Suppressor macrophage treated with lipopolysaccharide for 1 hour (primary cell): ENCODE measurements around the gene GPSM1.
A peak's percentile ranks its signal among the peaks of the same experiment; 100 is the strongest.
"Not testable (repeated sequence)": the region's sequence is repeated elsewhere in the genome, so short reads cannot be mapped to it uniquely, and the experiment has no call there.

Source experiments
- DNase-seq, 3 donors: peaks; one replicate each; pipeline ENCODE4 v3.0.0-alpha.2; 2020 to 2022

GPSM1 gene

DNA sequence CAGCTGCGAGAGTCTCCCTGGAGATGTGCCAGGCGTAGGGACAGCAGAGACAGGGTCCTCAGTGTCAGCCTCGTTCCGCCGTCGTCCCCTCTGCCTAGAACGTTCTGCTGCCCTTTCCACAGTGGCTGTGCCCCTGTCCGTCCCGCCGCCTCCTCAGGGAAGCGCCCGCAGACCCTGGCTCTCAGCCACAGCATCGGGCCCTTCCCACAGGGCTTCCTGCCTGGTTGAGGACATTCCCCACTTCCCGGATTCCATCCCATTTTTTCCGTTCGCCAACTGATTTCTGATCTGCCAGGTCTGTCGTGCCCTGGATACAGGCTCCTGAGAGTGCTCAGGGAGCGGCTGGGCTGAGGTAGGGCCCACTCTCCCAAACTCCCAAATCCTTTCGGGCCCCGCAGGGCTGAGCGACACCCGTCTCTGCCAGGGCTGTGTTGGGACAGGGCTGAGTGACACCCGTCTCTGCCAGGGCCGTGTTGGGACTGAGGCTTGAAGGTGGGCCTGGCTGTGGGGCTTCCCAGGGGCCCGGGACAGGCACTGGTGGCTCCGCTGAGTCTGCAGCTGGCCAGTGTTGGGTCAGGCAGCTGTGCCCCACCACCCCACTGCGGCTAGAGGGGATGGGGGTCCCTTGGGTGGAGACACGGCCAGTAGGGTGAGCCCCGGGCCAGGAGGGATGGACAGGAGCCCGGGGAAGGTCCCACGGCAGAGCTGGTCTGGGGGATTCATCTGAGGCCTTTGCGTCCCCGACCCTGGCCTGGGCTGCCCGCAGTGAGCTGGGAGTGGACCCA lies 20.3 kb downstream of the GPSM1 start:
- DNase-seq: no peak

DNA sequence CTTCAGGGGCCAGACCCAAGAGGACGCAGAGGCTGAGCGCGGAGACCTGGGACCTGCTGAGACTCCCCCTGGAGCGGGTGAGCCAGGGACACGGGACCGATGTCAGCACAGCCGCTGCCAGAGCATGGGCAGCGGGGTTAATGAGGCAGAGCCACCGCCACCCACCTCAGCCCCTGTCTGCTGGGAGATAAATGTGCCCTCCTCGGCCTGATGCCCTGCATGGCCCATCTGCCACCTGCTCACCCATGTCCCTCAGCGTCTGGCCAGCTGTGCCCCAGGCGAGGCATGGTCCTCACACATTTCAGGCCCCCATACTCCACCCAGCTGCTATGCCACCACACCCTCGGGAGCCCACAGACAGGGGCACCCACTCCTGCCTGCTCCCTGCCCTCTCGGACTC lies 21.4 kb downstream of the GPSM1 start:
- no peak for DNase-seq

DNA sequence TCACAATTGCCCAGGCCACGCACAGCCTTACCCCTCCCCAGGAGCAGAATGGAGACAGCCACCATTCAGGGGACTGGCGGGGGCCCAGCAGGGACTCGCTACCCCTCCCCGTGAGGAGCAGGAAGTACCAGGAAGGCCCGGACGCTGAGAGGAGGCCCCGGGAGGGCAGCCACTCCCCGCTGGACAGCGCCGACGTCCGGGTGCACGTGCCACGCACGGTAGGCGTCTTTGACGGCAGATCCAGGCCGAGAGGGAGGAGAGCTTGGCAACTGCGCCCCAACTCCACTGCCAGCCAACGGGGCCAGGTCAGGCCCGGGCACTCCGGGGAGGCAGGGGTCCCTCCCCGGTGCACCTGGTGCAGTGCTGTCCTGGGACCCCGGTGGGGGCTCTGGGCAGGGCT lies 22.2 kb downstream of the GPSM1 start:
- no peak for DNase-seq

DNA sequence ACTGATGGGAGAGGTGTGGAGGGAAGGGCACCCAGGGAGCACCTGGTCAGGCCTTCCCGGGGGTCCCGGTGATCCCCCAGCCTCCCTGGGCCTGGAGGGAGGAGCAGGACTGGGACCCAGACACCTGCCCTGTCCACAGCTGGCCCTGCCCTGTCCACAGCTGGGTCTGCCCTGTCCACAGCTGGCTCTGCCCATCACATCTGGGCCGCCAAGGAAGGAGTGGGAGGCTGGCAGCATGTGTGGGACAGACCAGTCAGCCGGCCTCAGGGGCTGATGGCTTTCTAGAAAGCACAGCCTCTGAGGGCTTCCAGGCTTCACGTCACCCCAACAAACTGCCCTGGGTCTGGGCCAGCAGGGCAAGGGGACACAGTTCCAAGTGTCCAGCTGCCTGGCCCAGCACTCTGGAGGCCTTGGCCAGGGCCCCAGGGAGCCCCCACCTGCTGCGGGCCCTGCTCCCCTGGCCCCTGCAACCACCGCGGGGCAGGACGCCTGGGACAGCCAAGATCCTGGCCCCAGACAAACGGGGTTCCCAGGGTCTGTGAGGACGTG lies 24.0 kb downstream of the GPSM1 start:
- DNase-seq: no peak

DNA sequence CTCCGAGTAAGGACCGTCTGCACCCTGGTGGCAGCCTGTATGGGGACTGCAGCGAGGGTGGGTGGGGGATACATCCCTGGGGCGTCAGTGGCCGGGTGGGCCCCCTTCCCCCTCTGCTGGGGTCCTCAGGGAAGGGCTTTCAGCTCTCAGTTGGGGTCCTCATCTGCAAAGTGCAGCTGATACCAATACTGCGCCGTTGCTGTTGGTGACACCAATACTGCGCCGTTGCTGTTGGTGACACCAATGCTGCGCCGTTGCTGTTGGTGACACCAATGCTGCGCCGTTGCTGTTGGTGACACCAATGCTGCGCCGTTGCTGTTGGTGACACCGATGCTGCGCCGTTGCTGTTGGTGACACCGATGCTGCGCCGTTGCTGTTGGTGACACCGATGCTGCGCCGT lies 24.5 kb downstream of the GPSM1 start:
- not testable (repeated sequence) for DNase-seq

DNA sequence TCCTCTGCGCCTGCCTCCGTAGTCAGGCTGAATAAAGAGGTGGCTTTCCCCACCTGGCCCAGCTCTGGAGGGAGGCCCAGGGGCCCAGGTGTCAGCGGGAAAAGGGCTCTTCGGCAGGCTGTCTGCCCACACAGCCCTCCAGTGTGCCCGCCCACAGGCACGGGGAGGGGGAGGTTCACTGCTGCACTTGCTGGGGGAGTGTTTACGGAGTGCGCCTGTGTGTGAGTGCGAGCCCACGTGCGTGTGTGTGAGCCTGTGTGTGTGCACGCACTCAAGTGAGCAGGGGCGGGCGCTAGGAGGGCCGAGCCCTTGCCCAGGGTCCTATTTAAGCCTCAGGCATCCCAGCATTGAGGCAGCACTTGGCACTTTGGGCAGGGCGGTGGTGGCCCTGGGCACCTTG lies 25.3 kb downstream of the GPSM1 start:
- DNase-seq: no peak

DNA sequence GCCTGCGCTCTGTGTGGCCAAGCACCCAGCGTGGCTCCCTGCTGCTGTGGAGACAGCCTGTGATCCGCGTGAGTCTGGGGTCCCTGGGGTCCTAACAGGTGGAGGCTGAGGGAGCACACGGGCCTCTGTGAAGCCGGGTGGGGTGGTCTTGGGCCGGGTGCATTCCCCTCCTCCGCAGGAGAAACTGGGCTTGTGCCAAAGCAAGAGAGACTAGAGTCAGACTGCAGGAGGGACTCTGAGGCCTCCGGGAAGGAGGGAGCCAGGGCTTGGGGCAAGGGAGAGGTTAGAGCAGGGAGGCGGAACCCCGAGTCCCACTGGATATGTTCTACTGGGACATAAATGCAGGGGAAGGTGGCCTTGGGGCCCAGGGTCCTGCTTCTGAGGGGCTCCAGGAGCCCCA lies 25.7 kb downstream of the GPSM1 start:
- no peak for DNase-seq

DNA sequence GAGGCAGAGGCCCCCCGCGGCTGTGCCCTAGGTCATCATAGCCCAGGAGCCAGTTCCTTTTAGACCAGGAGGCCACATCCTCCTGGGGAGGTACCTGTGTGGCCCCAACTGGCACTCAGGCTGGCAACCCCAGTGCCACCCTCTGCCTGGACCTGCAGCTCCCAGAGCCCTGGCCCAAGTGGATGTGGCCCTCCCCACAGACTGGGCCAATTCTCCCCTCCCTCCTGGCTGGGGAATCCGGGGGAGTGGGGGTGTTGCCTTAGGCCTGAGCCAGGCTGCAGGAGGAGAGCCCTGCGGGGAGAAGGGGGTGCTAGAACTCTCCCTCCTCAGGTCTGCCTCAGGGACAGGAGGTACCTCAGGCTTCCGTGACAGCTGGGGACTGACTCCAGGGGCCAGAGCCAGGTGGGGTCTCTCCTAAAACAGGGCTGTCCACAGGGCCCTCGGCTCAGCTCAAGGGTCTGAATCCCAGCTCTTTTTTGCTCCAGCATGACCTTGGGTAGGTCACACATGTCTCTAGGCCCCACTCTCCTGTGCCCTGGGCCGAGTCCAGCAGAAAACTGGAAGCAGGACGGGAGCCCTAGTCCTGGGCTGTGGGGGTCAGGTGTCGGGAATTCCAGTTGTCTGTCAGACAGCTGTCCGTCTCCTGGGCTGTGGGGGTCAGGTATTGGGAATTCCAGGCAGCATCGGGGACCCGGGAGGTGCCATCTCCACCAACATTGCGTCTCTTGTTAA lies 26.6 kb downstream of the GPSM1 start:
- DNase-seq: no peak

DNA sequence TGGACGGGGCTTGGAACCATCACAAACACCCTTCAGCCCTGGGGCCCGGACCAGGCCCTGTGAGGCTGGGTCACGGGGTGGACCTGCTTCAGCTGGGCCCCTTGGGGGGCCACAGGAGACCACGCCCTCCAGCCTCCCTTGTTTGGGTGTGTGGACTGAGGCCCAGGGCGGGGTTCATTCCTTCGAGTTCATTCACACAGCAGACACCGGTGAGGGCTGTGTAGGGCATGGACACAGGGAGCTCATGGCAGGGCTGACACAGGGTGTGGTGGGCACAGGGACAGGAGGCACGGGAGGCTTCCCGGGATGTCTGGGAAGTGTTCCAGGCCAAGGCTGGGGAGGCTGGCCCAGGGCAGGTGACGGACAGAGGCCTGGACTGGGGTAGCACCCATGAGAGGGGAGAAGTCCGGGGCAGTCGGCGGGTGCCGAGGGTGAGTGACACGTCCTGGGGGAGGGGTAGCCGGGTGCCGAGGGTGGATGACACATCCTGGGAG lies 27.3 kb downstream of the GPSM1 start:
- DNase-seq: peak in 1 of 3 donors; percentile 21

DNA sequence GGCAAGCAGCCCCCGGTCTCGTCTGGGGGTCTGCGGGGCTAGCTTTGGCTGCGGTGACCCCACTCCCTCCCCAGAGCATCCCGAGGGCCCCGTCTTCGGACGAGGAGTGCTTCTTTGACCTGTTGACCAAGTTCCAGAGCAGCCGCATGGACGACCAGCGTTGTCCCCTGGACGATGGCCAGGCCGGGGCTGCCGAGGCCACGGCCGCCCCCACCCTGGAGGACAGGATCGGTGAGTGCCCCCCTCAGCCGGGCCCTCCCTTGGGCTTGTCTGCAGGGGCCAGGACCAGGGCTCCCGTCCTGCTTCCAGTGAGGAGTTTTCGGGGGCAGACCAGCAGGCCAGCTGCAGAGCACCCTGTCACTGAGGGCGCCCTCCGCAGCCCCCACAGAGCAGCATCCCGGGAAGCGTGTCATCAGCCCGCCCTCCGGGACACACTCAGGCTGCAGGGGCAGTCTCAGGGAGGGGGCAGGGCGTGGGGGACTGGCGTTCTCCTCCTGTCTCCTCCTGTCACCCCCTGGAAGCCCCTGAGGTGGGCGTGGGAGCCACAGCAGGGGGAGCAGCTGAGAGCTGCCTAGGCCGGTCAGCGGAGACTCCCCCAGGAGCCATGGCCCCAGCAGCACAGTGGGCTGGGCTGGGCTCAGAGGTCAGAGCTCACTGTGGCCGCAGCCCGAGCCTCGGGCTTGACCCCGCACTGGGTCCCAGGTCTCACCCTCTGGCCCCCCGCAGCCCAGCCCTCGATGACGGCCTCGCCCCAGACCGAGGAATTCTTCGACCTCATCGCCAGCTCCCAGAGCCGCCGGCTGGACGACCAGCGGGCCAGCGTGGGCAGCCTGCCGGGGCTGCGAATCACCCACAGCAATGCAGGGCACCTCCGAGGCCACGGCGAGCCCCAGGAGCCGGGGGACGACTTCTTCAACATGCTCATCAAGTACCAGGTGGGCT lies 28.5 kb downstream of the GPSM1 start:
- no peak for DNase-seq

DNA sequence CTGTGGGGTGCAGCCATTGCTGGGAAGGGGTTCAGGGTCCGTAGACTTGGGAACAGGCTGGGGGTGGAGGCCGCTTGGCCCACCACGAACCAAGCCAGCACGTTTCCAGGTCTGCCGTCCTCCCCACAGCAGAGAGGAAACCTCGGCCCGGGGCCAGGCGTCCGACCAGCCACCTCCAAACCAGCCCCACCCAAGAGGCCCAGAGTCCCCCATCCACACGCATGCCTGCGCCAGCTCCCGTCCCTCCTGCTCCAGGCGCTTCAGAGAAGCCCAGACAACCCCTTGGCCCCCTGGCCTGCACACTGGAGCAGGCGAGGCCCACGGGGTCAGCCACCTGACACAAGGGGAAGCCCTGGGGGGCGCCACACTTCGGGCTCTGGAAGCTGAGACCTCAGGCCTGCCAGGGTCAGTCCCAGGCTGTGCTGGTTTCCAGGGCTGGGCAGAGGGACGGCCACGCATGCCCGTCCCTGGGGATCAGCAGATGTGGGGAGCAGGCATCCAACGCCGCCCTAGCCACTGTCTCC lies 29.9 kb downstream of the GPSM1 start:
- DNase-seq: no peak

DNA sequence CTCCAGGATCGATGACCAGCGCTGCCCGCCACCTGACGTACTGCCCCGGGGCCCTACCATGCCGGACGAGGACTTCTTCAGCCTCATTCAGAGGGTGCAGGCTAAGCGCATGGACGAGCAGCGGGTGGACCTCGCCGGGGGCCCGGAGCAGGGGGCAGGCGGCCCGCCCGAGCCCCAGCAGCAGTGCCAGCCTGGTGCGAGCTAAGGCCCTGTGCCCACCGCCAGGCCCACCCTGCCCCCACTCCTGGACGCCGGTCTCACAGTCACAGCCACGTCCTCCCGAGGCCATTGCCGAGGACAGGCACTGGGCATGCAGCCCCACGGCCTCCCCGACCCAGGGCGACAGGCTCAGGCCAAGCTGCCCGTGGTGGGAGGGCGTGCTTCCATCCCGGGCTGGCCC lies 30.7 kb downstream of the GPSM1 start:
- DNase-seq: no peak

DNA sequence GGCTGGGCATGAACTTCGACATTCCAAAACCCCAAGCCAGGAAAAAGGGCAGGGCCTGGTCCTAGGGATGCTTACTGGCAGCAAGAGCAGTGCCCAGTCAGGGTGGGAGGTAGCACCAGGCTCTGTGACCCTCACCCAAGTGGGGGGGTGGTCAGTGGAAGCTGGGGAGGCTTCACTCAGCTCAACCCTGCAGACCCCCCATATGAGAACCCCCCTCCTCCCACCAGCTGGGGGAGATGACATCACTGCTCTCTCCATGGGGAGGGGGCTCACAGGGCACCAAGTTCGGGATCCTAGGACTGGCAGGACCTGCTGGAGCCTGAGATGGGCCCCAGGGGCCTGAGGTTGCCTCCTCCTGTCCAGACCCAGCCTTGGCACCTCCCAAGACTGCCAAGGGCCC lies 31.5 kb downstream of the GPSM1 start:
- no peak for DNase-seq

DNA sequence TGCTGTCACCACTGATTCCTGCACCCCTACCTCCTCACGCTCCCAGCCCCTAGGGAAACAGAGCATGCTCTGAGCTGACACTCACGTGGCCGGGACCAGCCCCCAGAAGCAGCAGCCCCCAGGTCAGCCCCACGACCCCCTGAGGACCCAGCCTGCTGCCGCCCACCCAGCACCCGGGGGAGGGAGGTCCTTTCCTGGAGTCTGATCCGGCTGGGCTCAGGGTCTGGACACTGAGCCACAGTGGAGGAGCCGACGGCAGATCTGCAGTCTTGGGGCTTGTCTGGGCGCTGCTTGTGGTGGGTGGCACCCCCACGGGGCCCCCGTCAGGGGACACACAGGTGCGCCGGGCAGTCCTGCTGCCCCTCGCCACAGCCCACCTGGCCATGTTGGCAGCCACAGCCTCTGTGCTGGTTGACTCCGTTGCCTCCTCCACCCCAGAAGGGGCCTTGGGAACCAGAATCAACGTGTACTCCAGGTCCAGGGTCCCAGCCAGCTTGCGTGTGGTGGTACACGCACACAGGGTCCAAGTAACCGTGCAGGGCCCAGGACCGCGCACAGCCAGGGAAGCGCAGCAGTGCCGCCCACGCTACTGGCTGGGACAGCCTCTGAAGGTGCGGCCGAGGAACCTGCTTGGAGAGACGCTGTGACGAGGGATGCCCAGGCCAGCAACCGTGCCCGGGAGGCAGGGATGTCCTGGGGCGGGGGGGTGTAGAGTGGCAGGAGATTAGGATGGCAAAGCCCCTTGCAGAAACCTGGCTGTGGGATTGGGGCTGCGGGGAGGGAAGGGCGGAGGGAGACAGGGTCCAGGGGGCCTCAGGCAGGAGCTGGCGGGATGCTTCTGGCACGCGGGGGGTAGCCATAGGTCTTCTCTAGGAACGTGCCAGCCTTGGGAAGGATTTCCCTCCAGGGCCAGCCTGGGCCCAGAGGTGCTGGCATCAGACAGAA lies 32.7 kb downstream of the GPSM1 start:
- no peak for DNase-seq

DNA sequence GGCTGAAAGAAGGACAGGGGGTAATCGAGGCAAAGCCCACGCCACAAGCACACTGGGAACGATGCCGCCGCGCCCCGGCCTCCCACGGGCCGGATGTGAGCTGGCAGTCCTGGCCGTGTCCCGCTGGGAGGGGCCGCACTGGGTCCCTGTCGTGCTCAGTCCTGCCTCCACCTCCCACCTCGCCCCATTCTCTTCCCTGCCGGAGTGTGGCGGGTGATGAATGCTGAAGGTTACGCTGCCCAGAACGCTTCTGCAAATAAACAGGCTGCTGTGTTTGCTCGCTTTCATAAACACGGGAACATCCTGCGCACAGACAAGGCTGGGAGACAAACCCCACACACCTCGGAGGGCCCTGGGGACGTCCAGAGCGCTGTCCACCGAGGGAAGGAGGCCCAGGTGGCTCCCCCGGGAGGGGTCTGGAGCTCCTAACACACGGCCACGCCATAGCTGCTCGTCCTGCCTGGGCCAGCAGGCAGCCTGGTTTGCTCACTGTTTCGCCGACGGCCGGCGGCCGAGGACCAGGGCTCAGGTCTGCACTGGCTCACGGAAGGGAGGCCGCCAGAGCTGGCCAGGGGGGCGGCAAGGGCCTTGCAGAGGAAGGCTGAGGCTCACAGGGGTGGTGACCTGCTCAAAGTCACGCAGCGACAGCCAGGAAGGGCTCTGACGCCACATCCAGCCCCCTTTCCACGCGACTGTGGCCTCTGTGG lies 33.9 kb downstream of the GPSM1 start:
- no peak for DNase-seq

DNA sequence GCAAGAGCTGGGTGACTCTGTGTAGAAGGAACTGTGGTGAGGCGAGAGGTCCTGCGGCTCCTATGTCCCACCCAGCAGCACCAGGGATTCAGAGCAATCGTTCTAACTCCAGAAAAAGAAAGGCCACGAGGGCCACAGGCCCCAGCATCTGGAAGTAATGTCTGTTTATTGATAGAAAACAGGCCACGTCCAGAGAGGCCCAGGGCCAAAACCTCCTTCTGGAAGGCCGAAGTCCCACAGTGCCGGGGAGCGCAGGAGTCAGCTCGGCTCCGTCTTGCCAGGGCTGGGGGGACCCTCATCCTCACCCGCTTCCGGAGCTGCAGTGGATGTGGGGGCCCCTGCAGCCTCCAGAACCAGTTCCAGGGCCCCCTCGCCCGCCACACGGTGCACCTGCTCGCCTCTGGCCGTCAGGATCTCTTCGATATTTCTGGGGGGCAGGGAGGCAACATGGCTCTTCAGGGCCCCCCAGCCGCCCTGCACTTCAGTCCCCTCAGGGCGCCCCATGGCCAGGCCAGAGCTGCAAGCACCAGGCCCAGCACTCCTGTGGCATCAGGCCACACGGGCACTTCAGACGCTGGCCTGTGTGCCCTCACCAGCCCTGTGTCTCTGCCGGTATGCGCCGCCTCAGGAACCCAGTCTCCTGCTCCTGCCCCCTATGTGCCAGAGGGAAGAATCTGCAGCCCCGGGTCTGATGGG lies 34.6 kb downstream of the GPSM1 start:
- DNase-seq: no peak

DNA sequence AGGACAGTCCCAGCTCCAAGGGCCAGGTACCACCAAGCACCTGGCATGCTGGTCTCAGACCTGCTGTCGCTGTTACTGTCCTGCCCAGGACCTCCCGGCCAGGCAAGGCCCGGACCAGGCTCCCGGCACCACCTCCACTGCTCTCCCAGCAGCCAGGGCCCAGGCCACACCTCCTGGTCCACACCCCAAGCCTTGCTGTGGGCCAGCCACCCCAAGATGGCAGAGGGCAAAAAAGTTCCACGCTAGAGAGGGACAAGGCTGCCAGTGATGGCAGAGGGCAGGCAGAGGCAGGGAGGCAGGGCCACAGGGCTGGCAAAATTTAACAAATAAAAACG lies 35.1 kb downstream of the GPSM1 start:
- DNase-seq: no peak

DNA sequence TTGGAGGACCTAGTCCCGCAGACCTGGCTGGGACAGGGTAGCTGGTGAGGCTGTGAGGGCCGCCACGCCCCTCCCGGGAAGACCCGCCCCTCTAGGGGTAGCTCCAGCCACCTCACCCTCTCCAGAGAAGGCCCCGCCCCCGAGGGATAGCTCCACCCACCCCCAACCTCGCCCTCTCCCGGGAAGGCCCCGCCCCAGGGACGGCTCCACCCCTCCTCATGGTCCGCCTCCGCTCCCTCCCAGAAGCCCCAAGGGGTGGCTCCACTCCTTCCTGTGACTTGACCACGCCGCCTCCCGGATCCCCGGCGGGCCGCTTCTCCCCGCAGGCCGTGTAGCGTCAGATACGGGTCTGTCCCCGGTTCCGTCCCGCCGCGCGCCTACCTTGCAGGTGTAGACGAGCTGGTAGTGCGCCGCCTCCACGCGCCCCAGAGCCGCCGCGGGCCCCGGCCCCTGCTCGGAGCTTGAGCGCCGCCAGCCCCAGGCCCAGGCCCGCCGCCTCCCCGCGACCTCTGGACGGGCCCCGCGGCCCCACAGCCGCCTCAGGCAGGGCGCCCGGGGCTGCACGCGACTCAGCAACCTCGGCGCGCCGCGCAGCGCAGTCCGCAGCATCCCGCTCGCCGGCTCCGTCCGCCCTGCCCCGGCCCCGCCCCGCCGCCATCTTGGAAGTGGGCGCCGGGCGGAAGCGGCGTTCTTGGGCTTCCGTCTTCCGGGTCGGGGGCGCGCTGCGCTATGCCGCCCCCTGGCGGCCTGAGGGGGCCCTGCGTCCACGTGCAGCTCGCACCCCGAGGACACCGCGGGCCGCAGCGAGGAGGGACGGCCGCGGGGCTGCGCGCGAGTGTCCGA lies 36.0 kb downstream of the GPSM1 start, which contains the start of gene DNLZ:
Gene DNLZ (minus strand): TSS at position 639 of the 843 bp plus-strand sequence. CDS start 30 bp downstream, at position 609.
- DNase-seq: peak; percentile 96 to 99 (median 98)
